ENCODE results near the gene EFCC1.

- TF ChIP-seq CTCF (IDR thresholded peaks at IDR 0.05) (no peak), POLR2AphosphoS5 (IDR thresholded peaks at IDR 0.05) (no peak), POLR2A (IDR thresholded peaks at IDR 0.05) (no peak)
Measured at GRCh38 chr3:129023008-129023358, 21.9 kb downstream of the EFCC1 start.

Data from sigmoid colon (tissue), 4 donors.